ENCODE data around the gene TMEM94. TPM values are rescaled to one million over a fixed set of nuclear protein-coding genes. Genes with fewer than 3 reads are reported as not detected.

The TMEM94 gene
- total and polyA plus RNA-seq, 12 donors, result 25.6 to 66.7 (median 41.3) TPM

DNA sequence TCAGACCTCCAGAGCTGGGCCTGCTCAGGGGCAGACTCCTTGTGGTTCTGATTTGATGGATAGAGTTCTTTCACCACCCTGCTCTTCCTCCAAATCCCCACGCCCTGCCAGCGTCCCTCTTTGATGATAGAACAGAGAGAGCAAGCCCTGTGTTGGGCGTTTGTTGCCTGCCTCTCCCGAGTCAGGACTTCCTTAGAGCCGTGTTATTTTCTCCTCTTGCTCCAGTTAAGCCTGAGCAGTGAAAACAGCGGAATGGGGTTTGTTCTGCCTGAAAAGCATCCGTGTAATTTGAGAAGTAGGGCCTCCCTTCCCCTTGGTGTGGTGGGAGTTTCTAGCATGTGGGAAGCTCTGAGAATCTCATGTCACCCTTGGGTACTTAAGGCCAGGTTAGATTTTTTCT, 22.1 kb downstream of the TMEM94 start:
- peaks cover 0 to 12% (median 0%) of the 10 kb centered on the region in 9 donors for H3K36me3 ChIP-seq
- intact Hi-C loops (cut with DNase I), result loop anchor here in 2 of 10 donors (5.0 to 10.0 kb wide), 3 partner anchors 34 to 54 kb away; no protein-coding TSS in a partner anchor
- DNase-seq (no peak), ATAC-seq (no peak)
- peaks cover 28 to 75% (median 55%) of the 10 kb centered on the region in 9 donors for H3K4me1 ChIP-seq
- H3K27ac ChIP-seq, result peak overlapping the region in 6 of 10 donors; percentile 1 to 51 (median 27)
- TF ChIP-seq CTCF (IDR thresholded peaks at IDR 0.05), result no peak
- no peaks in the 10 kb centered on the region for H3K27me3 ChIP-seq
- no peak overlapping the region for H3K4me3 ChIP-seq
- WGBS, 2 donors, result 65 to 69% methylated on average over 7 of the region's 7 CpGs
- H3K9me3 ChIP-seq, result no peaks in the 10 kb centered on the region

DNA sequence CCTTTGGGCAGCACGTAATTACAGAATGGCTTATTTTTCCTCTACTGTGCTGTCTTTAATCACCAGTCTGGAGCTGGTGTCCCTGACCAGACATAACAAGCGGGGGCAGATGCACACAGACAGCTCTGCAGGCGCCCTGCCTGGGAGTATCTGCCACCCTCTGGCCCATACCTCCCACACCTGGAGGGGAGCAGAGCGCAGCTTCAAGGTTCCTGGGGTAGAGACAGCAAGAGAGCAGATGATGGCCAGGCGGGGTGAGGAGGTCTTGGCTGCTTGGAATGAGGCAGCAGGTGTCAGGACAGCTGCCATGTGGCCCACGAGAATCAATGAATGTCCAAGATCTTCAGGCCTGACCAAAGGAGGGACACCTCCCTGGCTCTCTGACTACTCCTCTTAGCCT, 23.8 kb downstream of the TMEM94 start:
- no peak for ATAC-seq
- no peak overlapping the region for H3K27ac ChIP-seq
- H3K4me3 ChIP-seq, result no peak overlapping the region
- H3K27me3 ChIP-seq, result no peaks in the 10 kb centered on the region
- no peak for DNase-seq
- H3K4me1 ChIP-seq, result peaks cover 23 to 61% (median 40%) of the 10 kb centered on the region in 9 donors
- TF ChIP-seq CTCF (IDR thresholded peaks at IDR 0.05), result no peak
- intact Hi-C loops (cut with DNase I), result no loop called here
- peaks cover 0 to 2% (median 0%) of the 10 kb centered on the region in 9 donors for H3K36me3 ChIP-seq
- 93 to 97% methylated on average over 6 of the region's 6 CpGs for WGBS, 2 donors
- no peaks in the 10 kb centered on the region for H3K9me3 ChIP-seq

GRCh38 chr17:75481194-75482068, 25.0 kb downstream of the TMEM94 start:
- intact Hi-C loops (cut with DNase I), result no loop called here
- H3K9me3 ChIP-seq, result no peaks in the 10 kb centered on the region
- H3K27ac ChIP-seq, result peak overlapping the region in 4 of 10 donors; percentile 5 to 26 (median 12)
- H3K4me3 ChIP-seq, result no peak overlapping the region
- DNase-seq (no peak), ATAC-seq (no peak)
- peaks cover 0 to 3% (median 0%) of the 10 kb centered on the region in 9 donors for H3K36me3 ChIP-seq
- H3K27me3 ChIP-seq, result no peaks in the 10 kb centered on the region
- H3K4me1 ChIP-seq, result peaks cover 13 to 61% (median 40%) of the 10 kb centered on the region in 9 donors
- no peak for TF ChIP-seq CTCF (IDR thresholded peaks at IDR 0.05)
- 79 to 82% methylated on average over 13 of the region's 13 CpGs for WGBS, 2 donors

- WGBS, 2 donors, result 88 to 90% methylated on average over 16 of the region's 16 CpGs
- TF ChIP-seq CTCF (IDR thresholded peaks at IDR 0.05), result no peak
- DNase-seq (no peak), ATAC-seq (no peak)
- Histone ChIP-seq H3K27ac (peak overlapping the region in 2 of 10 donors; percentile 8 to 15), H3K4me3 (no peak overlapping the region), H3K4me1 (peaks cover 7 to 61% (median 40%) of the 10 kb centered on the region in 9 donors), H3K27me3 (no peaks in the 10 kb centered on the region), H3K9me3 (no peaks in the 10 kb centered on the region), H3K36me3 (peaks cover 0 to 4% (median 0%) of the 10 kb centered on the region in 9 donors)
- intact Hi-C loops (cut with DNase I), result no loop called here
Observed at GRCh38 chr17:75482098-75482942, 25.9 kb downstream of the TMEM94 start.
